ENCODE measurements around the gene TNIP3. TPM values are rescaled to one million over a fixed set of nuclear protein-coding genes. Genes with fewer than 3 reads are reported as not detected.

TNIP3 gene
- total RNA-seq, 1 donor from 2014 or later, result not detected

DNA sequence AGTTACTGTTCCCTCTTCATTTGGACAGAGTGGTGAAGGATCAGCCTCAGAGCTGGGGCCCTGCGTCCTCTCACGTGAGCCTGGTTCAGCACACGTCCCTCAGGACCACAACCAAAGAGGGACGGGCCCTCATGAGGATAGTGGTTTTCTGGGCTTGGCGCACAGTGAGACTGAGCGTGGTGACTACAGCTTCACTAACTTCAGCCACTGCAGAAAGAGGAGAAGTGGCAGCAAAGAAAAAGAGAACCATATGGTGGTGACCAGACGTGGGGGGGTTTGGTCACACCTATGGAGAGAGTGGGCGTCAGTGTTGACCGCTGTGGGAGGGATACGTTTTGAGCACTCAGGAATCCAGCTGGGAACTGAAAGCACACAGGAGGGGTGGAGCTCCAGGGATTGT lies 21.8 kb upstream of the TNIP3 start:
- no peak overlapping the region for H3K27ac ChIP-seq (replicated peaks)
- intact Hi-C loops (cut with micrococcal nuclease), result no loop called here
- no peak overlapping the region for H3K4me3 ChIP-seq
- no peak for DNase-seq
- no peaks in the 10 kb centered on the region for H3K4me1 ChIP-seq
- H3K9me3 ChIP-seq (replicated peaks), result no peaks in the 10 kb centered on the region
- peaks cover 11% of the 10 kb centered on the region for H3K27me3 ChIP-seq (ENCODE audit: low read depth)
- TF ChIP-seq, protein P1, sequence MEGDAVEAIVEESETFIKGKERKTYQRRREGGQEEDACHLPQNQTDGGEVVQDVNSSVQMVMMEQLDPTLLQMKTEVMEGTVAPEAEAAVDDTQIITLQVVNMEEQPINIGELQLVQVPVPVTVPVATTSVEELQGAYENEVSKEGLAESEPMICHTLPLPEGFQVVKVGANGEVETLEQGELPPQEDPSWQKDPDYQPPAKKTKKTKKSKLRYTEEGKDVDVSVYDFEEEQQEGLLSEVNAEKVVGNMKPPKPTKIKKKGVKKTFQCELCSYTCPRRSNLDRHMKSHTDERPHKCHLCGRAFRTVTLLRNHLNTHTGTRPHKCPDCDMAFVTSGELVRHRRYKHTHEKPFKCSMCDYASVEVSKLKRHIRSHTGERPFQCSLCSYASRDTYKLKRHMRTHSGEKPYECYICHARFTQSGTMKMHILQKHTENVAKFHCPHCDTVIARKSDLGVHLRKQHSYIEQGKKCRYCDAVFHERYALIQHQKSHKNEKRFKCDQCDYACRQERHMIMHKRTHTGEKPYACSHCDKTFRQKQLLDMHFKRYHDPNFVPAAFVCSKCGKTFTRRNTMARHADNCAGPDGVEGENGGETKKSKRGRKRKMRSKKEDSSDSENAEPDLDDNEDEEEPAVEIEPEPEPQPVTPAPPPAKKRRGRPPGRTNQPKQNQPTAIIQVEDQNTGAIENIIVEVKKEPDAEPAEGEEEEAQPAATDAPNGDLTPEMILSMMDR (IDR thresholded peaks at IDR 0.05; ENCODE audit: borderline replicate concordance), result no peak
- no peaks in the 10 kb centered on the region for H3K36me3 ChIP-seq

DNA sequence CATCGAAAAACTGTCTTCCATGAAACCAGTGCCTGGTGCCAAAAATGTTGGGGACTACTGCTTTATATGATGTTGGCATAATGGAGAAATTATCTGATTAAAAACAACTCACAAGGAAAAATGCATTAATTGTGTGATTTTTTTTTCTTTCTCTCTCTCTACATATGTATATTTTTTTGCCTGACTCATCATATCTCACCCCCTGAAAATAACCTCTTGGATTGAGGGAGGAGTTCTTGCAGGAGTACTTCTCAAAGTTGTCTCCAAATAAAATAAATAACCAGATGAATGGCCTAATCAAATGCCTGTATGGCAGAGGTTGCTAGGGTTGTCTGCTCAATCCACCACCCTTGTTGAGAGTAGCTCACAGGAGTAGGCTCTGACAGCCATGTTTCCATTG lies 19.9 kb upstream of the TNIP3 start:
- intact Hi-C loops (cut with micrococcal nuclease), result no loop called here
- DNase-seq, result no peak
- TF ChIP-seq, protein P1 (IDR thresholded peaks at IDR 0.05; ENCODE audit: borderline replicate concordance), result no peak
- H3K4me1 ChIP-seq, result no peaks in the 10 kb centered on the region
- H3K27me3 ChIP-seq (ENCODE audit: low read depth), result peaks cover 11% of the 10 kb centered on the region
- H3K9me3 ChIP-seq (replicated peaks), result no peaks in the 10 kb centered on the region
- no peak overlapping the region for H3K4me3 ChIP-seq
- no peak overlapping the region for H3K27ac ChIP-seq (replicated peaks)
- no peaks in the 10 kb centered on the region for H3K36me3 ChIP-seq

DNA sequence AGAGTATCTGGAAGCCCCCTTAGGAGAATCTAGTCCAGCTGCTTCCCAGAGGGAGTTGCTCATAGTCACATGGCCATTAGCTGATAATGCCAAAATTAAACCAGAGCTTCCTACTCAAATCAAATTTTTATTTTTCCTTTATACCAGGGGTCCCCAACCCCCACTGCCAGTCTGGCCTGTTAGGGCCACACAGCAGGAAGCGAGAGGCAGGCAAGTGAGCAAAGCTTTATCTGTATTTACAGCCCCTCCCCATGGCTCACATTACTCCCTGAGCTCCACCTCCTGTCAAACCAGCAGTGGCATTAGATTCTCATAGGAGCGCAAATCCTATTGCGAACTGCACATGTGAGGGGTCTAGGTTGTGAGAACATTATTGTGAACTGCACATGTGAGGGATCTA lies 19.2 kb upstream of the TNIP3 start:
- H3K4me3 ChIP-seq, result no peak overlapping the region
- H3K27ac ChIP-seq (replicated peaks), result no peak overlapping the region
- no peak for DNase-seq
- no peaks in the 10 kb centered on the region for H3K4me1 ChIP-seq
- no peaks in the 10 kb centered on the region for H3K9me3 ChIP-seq (replicated peaks)
- TF ChIP-seq, protein P1 (IDR thresholded peaks at IDR 0.05; ENCODE audit: borderline replicate concordance), result no peak
- H3K27me3 ChIP-seq (ENCODE audit: low read depth), result peaks cover 15% of the 10 kb centered on the region
- no peaks in the 10 kb centered on the region for H3K36me3 ChIP-seq
- intact Hi-C loops (cut with micrococcal nuclease), result no loop called here

DNA sequence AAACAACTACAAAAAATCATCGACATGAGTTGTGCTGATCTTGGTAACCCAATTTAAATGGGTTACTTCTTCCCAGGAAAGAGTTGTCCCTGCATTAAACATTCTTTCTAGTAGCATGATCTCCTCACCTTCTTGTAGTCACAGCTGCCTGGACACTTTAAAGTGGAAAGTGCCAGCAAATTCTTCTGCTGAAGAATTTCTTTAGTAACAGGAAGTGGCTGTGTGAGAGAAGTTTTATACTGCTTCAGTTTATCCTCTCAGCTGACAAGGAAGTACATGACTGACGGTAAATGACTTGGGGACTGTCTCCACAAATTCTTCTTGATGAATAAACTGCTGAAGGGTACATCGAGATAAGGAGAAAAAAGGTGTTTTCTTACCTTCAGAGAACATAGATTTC lies 18.2 kb upstream of the TNIP3 start:
- H3K4me1 ChIP-seq, result no peaks in the 10 kb centered on the region
- peaks cover 18% of the 10 kb centered on the region for H3K27me3 ChIP-seq (ENCODE audit: low read depth)
- no peak for DNase-seq
- no peaks in the 10 kb centered on the region for H3K9me3 ChIP-seq (replicated peaks)
- H3K27ac ChIP-seq (replicated peaks), result no peak overlapping the region
- no peaks in the 10 kb centered on the region for H3K36me3 ChIP-seq
- no peak overlapping the region for H3K4me3 ChIP-seq
- intact Hi-C loops (cut with micrococcal nuclease), result no loop called here
- TF ChIP-seq, protein P1 (IDR thresholded peaks at IDR 0.05; ENCODE audit: borderline replicate concordance), result no peak

DNA sequence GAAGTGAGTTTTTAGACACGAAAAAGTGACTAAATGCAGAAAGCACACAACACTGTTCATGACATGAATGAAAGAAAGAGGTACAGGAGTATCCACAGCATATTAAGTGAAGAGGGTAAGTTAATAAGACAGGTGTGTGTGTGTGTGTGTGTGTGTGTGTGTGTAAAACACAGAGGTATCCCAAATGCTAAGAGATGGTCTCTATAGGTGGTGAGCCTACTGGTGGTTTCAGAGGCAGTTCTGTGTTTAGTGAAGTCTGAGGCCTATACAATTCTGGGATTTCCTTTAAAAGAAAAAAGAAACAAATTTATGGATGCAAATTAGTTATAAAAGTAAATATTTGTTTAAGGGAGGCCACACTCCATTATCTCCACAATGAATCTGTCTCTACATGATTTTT lies 17.4 kb upstream of the TNIP3 start:
- H3K4me1 ChIP-seq, result no peaks in the 10 kb centered on the region
- DNase-seq, result no peak
- intact Hi-C loops (cut with micrococcal nuclease), result no loop called here
- H3K27me3 ChIP-seq (ENCODE audit: low read depth), result peaks cover 21% of the 10 kb centered on the region
- H3K4me3 ChIP-seq, result no peak overlapping the region
- no peaks in the 10 kb centered on the region for H3K36me3 ChIP-seq
- H3K9me3 ChIP-seq (replicated peaks), result no peaks in the 10 kb centered on the region
- TF ChIP-seq, protein P1 (IDR thresholded peaks at IDR 0.05; ENCODE audit: borderline replicate concordance), result no peak
- no peak overlapping the region for H3K27ac ChIP-seq (replicated peaks)

DNA sequence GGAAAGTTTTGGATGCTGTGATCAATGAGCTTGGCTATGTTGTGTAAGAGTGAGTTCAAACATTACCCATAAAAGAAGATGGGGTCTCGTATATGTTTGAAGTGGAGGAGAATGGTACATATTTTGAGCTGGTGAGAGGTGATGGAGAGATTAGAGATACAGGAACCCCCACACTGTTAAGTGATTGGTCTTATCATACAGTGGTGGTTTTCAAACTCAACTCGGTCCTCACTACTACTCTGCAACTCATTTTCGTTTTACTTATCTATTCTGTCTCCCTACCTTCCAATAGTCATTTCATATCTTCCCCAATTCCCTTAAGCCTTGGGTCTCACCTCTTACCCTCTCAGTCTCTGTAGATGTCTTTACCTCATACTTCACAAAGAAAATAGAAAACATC lies 16.4 kb upstream of the TNIP3 start:
- Histone ChIP-seq H3K27me3 (ENCODE audit: low read depth) (peaks cover 31% of the 10 kb centered on the region), H3K9me3 (replicated peaks) (no peaks in the 10 kb centered on the region), H3K4me3 (no peak overlapping the region), H3K4me1 (no peaks in the 10 kb centered on the region), H3K27ac (replicated peaks) (no peak overlapping the region), H3K36me3 (no peaks in the 10 kb centered on the region)
- no peak for DNase-seq
- TF ChIP-seq, protein P1 (IDR thresholded peaks at IDR 0.05; ENCODE audit: borderline replicate concordance), result no peak
- intact Hi-C loops (cut with micrococcal nuclease), result no loop called here
